Measurements from ENCODE around the gene ZNF343.

The ZNF343 gene

DNA sequence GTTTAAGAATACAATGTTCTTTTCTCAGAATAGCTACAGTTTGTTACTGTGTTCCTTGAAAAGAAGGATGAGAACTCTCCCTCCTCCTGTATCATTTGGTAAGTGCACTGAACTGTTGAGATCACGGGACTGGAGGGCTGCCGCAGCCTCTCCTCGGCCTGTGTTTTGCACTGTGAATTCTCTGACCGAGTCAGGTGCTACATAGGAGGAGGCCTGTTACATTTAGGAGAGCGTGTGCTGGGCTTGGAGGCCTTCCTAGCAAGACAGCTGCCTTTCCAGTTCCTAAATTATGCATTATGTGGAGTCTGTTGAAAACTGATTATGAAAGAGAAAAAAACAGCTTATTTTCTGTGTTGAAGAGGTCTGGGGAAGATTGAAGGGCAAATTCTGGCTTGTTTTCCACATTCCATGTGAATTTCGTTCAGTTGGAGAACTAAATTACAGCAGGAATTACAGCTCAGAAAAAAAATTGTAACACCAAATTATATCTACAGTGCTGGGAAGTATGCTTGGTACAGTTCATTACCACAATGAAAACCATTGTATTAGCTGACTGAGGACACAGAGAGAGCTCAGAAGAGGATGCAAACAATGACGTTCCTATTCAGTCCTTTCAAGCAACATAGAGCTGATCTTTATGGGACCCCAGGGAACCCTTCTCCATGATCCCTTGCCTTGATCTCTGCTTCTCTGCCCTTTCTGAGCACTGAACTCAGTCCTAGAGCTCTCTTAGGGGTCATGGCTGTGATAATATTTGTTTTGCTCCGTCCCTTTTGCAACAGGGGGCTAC lies 30.4 kb upstream of the ZNF343 start:
- no peak for DNase-seq (ENCODE audit: low spot score)
- H3K4me3 ChIP-seq, result no peak overlapping the region
- TF ChIP-seq, protein P1, sequence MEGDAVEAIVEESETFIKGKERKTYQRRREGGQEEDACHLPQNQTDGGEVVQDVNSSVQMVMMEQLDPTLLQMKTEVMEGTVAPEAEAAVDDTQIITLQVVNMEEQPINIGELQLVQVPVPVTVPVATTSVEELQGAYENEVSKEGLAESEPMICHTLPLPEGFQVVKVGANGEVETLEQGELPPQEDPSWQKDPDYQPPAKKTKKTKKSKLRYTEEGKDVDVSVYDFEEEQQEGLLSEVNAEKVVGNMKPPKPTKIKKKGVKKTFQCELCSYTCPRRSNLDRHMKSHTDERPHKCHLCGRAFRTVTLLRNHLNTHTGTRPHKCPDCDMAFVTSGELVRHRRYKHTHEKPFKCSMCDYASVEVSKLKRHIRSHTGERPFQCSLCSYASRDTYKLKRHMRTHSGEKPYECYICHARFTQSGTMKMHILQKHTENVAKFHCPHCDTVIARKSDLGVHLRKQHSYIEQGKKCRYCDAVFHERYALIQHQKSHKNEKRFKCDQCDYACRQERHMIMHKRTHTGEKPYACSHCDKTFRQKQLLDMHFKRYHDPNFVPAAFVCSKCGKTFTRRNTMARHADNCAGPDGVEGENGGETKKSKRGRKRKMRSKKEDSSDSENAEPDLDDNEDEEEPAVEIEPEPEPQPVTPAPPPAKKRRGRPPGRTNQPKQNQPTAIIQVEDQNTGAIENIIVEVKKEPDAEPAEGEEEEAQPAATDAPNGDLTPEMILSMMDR (IDR thresholded peaks at IDR 0.05), result no peak
- H3K27ac ChIP-seq, result no peak overlapping the region

DNA sequence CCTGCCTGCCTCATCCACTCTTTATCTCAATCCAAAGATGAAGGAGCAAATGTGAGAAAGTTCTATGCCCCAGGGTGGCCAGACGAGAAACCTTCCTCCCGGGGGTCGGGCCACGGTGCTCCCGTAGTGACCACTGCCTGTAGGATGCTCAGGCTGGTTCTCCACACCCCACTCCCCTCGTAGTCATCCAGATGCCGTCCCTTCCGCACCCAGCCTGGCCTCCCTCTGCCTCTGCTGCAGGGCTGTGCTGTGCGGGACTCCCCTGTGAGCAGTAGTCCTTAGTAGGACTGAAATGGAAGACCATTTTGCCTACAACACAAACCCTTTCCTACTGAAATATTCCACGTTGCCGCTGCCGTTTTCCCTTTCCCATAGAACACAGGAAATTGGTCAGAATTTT lies 29.6 kb upstream of the ZNF343 start:
- TF ChIP-seq, protein P1 (IDR thresholded peaks at IDR 0.05), result no peak
- DNase-seq (ENCODE audit: low spot score), result no peak
- Histone ChIP-seq H3K27ac (no peak overlapping the region), H3K4me3 (no peak overlapping the region)

DNA sequence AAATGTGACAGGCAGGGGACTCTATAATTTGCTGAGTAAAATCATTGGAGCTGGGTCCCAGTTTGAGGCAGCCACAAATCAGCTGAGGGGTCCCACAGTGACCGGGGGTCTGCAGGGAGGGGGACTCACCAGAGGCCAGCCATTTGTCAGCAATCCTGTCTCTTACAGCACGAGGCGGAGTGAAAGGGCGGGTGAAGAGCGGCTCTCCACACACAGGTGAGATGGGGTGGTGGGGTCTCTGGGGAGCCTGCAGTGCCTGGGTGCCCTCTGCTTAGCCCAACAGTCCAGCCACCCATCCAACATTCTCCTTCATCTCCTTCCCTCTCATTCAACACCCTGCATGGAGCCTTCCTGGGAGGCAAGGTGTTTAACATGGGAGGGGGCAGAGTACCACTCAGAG lies 28.4 kb upstream of the ZNF343 start:
- DNase-seq (ENCODE audit: low spot score), result no peak
- H3K27ac ChIP-seq, result no peak overlapping the region

DNA sequence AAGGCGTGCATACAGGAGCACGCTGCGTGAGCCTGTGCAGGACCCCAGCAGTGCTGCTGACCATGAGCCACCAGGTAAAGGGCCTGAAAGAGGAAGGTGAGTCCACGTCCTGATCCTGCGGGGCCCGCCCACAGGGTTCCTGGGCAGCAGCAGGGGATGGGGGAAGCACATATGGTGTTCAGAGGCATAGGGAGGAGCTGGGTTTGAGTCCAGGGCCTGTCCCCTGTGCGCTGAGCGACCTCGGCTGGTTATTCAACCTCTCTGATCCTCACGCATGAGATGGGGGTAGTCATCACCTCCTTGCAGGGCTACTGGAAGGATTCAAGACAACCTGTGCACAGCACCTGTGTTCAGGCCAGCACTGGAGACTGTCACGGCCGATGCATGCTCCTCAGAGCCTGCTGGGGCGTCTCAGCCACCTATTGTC lies 27.9 kb upstream of the ZNF343 start, which contains the start of gene TMC2:
TSS of gene TMC2 (plus strand) at position 14 of the 427 bp plus-strand sequence. CDS start at position 63, 49 bp downstream.
- TF ChIP-seq, protein P1 (IDR thresholded peaks at IDR 0.05), result no peak
- no peak for DNase-seq (ENCODE audit: low spot score)
- H3K27ac ChIP-seq, result no peak within 1 kb of the TSS
- no peak within 1 kb of the TSS for H3K4me3 ChIP-seq

More for the DNA sequence above, 28.4 kb upstream of the ZNF343 start:
- TF ChIP-seq, protein P1 (IDR thresholded peaks at IDR 0.05), result no peak
- no peak overlapping the region for H3K4me3 ChIP-seq

DNA sequence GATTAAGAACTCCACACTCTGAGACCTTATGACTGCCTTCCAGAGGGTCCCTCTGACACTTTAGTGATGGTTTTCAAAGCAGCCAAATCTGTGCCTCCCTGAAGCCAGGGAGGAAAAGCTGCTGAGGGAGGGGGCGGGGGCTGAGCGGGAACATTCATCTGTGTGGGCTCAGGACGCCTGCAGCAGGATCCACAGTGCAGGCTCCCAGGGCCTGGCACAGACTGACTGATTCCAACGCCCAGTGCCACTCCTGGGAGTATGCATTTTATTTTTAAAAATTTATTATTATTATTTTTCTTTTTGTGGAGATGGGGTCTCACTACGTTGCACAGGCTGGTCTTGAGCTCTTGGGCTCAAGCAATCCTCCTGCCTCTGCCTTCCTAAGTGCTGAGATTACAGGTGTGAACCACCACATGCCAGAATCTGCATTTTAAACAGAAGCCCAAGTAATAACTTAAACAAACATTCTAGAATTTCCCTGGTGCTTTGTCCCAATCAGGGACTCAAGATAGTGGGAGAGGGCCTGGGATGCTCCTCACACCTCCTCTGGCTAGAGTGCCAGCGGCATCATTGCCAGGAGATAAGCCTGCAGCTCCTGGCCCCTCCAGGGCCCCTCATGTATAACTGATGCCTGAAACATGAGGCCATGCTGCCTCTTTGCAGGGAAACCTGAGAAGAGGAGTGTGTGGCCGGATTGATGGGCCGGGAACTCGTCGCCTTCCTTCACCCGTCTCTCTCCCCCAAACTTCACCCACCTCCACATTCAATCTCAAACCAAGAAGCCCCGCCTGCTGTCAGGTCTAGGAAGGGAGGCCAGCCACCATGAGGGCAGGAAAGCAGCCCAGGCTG lies 27.2 kb upstream of the ZNF343 start:
- no peak for DNase-seq (ENCODE audit: low spot score)
- H3K4me3 ChIP-seq, result no peak overlapping the region
- TF ChIP-seq, protein P1 (IDR thresholded peaks at IDR 0.05), result no peak
- no peak overlapping the region for H3K27ac ChIP-seq

DNA sequence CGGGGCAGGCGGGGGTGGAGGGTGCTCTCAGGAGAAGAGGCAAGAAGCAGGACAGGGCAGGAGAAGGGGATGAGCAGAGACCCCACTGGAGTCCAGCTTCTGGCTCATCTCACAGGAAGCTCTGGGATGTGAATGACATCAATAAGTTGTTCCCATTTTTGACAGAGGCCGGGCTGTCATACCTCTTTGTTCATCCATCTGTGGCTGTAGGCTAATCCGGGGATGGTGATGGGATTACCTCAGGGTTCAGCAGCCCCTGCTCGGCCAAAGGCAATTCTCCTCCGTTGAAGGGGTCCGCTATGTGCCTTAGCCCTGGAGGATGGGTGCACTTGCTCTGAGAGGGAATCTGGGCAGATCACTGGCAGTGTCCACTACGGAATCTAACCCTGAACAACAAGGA lies 24.4 kb upstream of the ZNF343 start:
- H3K4me3 ChIP-seq, result no peak overlapping the region
- DNase-seq (ENCODE audit: low spot score), result no peak
- H3K27ac ChIP-seq, result no peak overlapping the region
- TF ChIP-seq, protein P1 (IDR thresholded peaks at IDR 0.05), result no peak
